Right lobe of liver (tissue), 4 donors: Measurements from ENCODE around the gene ZBTB7B.

ENCODE experiments used
- POLR2A ChIP-seq: fragments of 450-650 bp; IDR thresholded peaks from one replicate; pipeline ENCODE4 v1.6.1; 2017; ENCODE audit warnings: antibody characterized with exemption, mild to moderate bottlenecking
- TF ChIP-seq, protein P1 (sequence below), 4 donors: fragments of 200-600 bp in 3 of 4; fragments of 450-650 bp in 1 of 4; IDR thresholded peaks; one replicate each; pipeline versions ENCODE4 v1.5.1 to v1.8.0; 2016 to 2022; ENCODE audit warnings: antibody characterized with exemption in 4 of 4, mild to moderate bottlenecking in 2 of 4
- donor health status: DM: no; HTN: no; CAD: no.
- donor health status: DM: no; HTN: no; CAD: no.
- donor health status: DM: no; HTN: yes; CAD: no.

DNA sequence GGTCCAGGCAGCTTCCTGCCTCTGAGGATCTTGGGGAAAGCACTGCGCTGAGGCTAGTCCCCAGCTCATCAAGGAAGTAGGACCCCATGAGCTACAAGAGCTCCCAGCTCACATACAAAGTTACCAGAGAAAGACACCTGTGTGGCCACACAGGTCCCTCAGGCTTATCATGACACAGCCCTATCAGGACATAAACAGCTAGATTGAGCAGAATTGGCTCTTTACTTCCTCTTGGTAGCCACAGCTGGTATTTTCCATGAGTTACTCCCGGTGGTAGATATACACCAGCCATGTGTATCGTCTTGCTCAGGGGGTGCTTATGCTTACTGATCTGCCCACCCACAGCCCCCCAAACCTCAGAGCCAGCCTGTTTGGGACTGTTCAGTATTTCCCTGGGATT lies 8.0 kb upstream of the ZBTB7B start:
- TF ChIP-seq POLR2A = no peak
- TF ChIP-seq, protein P1, sequence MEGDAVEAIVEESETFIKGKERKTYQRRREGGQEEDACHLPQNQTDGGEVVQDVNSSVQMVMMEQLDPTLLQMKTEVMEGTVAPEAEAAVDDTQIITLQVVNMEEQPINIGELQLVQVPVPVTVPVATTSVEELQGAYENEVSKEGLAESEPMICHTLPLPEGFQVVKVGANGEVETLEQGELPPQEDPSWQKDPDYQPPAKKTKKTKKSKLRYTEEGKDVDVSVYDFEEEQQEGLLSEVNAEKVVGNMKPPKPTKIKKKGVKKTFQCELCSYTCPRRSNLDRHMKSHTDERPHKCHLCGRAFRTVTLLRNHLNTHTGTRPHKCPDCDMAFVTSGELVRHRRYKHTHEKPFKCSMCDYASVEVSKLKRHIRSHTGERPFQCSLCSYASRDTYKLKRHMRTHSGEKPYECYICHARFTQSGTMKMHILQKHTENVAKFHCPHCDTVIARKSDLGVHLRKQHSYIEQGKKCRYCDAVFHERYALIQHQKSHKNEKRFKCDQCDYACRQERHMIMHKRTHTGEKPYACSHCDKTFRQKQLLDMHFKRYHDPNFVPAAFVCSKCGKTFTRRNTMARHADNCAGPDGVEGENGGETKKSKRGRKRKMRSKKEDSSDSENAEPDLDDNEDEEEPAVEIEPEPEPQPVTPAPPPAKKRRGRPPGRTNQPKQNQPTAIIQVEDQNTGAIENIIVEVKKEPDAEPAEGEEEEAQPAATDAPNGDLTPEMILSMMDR (IDR thresholded peaks at IDR 0.05) = no peak
